Epithelial cell of proximal tubule (primary cell): ENCODE results near the gene TNFRSF13B. TPM values are rescaled to one million over a fixed set of nuclear protein-coding genes. Genes with fewer than 3 reads are reported as not detected.

ENCODE experiments used
- DNase-seq: peaks from one replicate; pipeline ENCODE4 v3.0.0-alpha.2; 2011; ENCODE audit warnings: low read depth
- H3K4me3 ChIP-seq: 2 replicates; pipeline ENCODE4 v1.5.1; 2011; ENCODE audit warnings: low read depth, mild to moderate bottlenecking, low read length
- total RNA-seq: library from RNA; depleted of rRNA; stranded (reverse); fragments of >200 nt; gene quantifications from 2 replicates; pipeline ENCODE4 v1.2.3, GENCODE V29; 2015
- TF ChIP-seq, protein P1 (sequence below): conservative IDR thresholded peaks from 2 replicates; pipeline ENCODE4 v1.5.1; 2012; ENCODE audit warnings: low read depth, mild to moderate bottlenecking, low read length

The TNFRSF13B gene
- total RNA-seq, 1 donor from 2014 or later = not detected

DNA sequence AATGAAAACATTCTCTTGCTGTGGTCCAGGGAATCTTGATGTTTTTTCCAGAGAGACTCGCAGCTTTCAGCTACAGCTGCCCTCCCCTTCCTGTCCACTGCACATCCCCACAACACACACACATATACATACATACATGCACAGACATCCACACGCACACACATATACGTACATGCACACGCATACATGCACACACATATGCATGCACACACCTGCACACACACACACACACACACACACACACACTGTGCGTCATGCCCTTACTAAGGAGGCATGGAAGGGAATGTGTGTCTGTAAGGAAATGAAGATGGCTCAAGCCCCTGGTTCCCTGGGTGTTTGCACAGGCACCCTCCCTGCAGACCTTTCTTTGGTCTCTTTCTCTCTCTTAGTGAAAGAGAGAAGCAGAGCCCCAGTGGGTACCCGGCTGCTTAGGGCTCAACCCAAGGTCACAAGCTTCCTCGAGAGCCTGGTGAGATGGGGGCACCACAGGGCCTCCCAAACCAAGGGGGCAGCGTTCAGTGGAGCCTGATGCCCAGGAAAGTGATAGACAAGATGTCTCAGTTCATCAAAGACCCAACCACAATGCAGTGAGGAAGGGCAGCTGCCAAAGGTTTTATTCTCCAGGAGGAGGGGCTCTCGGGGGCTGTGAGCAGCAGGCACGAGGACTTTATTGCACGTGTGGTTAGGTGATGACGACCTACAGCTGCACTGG lies 33.3 kb downstream of the TNFRSF13B start:
- no peak overlapping the region for H3K4me3 ChIP-seq
- TF ChIP-seq, protein P1, sequence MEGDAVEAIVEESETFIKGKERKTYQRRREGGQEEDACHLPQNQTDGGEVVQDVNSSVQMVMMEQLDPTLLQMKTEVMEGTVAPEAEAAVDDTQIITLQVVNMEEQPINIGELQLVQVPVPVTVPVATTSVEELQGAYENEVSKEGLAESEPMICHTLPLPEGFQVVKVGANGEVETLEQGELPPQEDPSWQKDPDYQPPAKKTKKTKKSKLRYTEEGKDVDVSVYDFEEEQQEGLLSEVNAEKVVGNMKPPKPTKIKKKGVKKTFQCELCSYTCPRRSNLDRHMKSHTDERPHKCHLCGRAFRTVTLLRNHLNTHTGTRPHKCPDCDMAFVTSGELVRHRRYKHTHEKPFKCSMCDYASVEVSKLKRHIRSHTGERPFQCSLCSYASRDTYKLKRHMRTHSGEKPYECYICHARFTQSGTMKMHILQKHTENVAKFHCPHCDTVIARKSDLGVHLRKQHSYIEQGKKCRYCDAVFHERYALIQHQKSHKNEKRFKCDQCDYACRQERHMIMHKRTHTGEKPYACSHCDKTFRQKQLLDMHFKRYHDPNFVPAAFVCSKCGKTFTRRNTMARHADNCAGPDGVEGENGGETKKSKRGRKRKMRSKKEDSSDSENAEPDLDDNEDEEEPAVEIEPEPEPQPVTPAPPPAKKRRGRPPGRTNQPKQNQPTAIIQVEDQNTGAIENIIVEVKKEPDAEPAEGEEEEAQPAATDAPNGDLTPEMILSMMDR = no peak
- no peak for DNase-seq

DNA sequence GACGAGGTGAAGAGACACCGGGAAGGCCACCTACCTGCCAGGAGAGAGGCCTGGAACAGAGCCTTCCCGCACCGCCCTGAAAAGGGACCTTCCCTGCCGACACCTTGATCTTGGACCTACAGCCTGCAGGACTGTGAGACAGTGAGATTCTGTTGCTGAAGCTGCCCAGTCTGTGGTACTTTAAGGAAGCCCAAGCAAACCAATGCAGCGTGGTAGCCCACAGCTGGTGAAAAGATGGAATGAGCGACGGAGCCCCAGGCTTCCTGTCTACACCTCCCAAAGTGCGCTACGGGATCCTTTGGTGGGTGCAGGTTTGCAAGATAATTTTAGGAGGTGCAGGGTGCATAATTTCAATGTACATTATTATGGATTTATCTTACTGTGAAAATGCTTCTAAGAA lies 33.9 kb downstream of the TNFRSF13B start:
- no peak for DNase-seq
- TF ChIP-seq, protein P1 = no peak

DNA sequence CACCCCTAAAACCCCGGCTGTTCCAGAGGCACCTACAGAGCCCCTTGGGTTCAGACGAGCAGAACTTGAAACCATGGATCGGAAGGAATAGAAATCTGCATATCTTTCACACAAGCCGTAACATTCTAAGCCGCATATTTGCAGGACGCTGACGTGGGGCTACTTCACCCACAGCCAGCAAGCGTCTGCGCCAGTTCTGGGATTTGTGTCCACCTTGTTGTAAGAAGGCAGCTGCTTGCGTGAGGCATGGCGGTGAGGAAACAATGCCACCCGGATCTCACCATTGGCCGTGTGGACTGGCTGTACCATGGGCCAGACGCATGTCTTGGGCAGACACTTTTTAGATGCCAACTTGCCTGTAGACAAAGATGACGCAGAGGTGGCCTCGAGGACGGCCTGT lies 34.5 kb downstream of the TNFRSF13B start:
- TF ChIP-seq, protein P1 = no peak
- no peak overlapping the region for H3K4me3 ChIP-seq
- no peak for DNase-seq

More for the DNA sequence above, 33.9 kb downstream of the TNFRSF13B start:
- H3K4me3 ChIP-seq = no peak overlapping the region

DNA sequence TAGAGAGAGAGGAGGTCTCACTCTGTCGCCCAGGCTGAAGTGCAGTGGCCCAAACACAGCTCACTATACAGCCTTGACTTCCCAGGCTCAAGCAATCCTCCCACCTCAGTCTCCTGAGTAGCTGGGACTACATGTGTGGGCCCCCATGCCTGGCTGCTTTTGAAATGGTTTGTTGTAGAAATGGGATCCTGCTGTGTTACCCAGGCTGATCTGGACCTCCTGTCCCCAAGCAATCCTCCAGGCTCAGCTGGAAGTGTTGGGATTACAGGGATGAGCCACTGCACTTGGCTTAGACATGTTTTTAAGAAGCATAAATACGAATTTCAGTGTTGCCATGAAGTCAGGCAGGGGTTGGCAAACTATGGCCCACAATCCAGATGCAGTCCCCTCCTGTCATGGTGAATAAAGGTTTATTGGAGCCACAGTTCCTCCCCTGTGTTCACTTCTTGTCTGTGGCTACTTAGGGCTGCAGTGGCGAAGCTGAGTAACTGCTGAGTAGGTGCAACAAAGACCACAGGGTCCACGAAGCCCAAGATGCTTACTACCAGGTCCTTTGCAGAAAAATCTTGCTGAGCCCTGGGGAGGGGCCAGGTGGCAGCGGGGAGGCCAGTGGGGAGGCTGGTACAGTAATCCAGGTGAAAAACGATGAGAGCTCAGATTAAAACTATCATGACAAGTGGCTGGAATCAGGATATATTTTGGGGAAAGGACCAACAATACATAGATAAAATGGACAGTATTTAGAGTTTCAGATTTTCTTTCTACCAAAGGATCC lies 35.2 kb downstream of the TNFRSF13B start:
- H3K4me3 ChIP-seq = no peak overlapping the region
- no peak for DNase-seq
- TF ChIP-seq, protein P1 = no peak

DNA sequence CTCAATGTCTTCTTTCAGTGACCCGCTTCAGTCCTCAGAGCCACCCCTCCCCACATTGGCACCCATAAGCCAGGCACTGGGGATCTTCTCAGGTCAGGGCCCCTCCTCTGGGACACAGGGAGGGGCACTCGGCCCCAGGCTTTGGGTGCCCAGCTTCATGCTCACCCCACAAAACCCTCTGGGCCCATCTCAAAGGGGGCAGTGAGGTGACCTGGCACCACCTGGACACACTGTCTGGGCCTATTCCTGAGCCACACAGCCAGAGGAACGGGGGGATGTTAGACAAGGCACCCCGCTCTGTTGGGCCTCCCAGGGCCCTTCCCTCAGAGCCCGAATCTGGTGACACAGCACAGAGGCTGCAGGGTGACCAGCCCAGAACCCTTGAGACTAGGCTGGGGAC lies 36.1 kb downstream of the TNFRSF13B start:
- no peak overlapping the region for H3K4me3 ChIP-seq
- TF ChIP-seq, protein P1 = no peak
- DNase-seq = no peak

DNA sequence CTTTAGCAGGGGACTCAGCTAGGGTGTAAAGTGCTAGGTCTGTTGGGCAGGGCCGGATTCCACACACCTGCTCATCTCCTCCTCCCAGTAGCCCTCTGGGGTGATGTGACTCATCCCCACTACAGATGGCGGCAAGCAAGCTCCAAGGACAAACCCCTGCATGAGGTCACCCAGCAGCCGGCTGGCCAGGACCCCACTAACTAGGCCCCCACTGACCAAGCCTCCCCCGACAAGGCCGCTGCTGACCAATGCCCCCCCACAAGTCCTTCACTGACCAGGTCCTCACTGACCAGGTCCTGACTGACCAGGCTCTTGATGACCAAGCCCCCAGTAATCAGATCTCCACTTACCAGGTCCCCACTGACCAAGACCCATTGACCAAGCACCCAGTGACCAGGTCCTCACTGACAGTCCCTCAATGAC lies 36.7 kb downstream of the TNFRSF13B start:
- DNase-seq = no peak
- TF ChIP-seq, protein P1 = no peak
- H3K4me3 ChIP-seq = no peak overlapping the region
